HG03060 (cell line): Measurements from ENCODE around the gene BHLHE40.
A peak's percentile ranks its signal among the peaks of the same experiment; 100 is the strongest.

ENCODE experiments used
- ATAC-seq: cut with Tn5 transposase; IDR thresholded peaks from one replicate; pipeline ENCODE4 v1.9.1; 2021; ENCODE audit warnings: low read depth, moderate number of reproducible peaks; ENCODE audit not compliant: unreplicated experiment

Gene BHLHE40

GRCh38 chr3:5016211-5017161, 37.2 kb downstream of the BHLHE40 start:
- ATAC-seq: peak; percentile 56

GRCh38 chr3:5017925-5018531, 38.8 kb downstream of the BHLHE40 start:
- ATAC-seq: no peak

DNA sequence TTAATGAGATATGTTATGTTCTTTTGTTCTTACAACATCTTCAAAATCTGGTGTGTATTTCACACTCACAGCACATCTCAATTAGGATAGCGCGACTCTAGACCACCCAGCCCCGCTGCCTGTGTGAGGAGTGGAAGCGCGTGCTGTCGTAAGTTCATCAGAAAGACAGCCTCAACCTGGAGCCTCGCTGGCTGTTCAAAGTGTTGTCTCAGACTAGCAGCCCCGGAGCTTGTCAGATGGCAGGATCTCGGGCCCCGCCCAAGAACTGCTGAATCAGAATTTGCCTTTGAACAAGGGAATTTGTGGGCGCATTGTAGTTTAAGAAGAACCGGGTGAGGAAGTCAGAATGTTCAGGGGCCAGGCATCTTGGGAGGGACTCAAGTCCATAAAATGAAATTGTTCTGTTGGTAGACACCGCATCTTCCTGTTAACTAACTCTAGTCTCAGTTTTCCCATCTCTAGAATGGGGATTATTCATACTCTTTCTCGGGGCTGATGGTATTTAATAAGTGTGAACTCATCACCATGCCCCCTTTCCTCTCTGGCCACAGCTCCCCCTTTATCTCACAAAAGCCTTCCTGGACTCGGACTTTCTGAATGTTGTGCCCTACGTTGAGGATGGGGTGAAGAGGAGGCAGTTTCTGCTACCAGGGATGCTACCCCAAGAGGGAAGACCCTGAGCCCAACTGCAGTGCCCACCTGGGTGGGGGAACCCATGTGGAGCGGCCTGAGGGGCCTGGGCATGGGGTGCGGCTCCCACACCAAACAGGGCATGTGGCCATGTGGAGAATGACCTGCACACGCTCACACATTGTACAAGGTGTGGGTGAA, 40.4 kb downstream of the BHLHE40 start:
- no peak for ATAC-seq

- ATAC-seq: no peak
Measured at GRCh38 chr3:5020242-5020722, 41.0 kb downstream of the BHLHE40 start.

- no peak for ATAC-seq
Measured at GRCh38 chr3:5021116-5022092, 42.2 kb downstream of the BHLHE40 start.

GRCh38 chr3:5022187-5022965, 43.1 kb downstream of the BHLHE40 start:
- peak; percentile 68 for ATAC-seq

DNA sequence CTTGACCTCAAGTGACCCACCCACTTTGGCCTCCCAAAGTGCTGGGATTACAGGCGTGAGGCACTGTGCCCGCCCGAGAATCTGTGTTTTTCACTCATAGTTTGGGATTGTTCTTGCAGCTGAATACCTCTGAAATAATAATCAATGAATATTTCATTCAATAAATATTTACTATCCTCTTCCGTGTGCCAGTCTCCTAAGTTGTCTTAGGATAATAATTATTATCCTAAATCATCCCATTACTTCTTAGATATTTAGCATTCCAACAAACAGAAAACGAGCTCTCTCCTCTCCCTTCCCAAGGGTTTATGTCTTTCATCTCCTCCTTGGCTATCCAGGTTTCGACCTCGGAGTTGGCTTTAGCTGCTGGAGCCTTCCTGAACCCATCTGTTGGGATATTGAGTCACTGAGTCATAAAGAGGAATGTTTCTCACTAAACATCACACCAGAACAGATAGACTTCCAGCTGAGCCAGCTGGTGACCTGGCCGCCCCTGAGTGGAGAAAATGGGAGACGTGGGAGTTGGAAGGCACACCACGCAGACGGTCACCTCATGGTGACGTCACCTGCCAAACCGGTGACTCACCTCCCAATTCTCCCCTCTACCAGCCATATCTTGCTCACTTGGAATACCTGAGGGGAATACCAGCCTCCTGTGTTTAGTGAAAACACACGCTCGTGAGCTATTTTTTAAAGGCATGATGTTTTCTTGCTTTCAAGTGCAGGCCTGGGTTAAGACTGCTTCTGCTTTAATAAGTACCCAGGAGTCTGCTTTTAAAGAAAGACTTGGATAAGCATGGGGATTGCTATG, 43.9 kb downstream of the BHLHE40 start:
- no peak for ATAC-seq

- no peak for ATAC-seq
Measured at GRCh38 chr3:5023777-5024346, 44.6 kb downstream of the BHLHE40 start.

DNA sequence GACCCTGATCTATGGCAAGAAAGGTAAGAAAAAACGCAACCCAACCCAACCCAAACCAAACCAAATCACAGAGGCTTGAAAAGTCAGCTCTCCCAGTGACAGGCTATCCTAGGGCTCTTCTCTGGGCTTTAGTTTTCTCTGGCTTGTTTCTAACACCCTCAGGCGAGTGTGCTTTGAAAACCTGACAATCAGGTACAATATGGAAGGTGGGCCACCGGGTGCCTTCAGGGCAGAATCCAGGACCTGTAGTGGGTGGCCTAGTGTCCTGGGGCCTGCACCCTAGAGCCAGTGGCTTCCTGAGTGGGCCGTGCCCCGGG, 46.8 kb downstream of the BHLHE40 start:
- ATAC-seq: no peak

- ATAC-seq: no peak
Measured at GRCh38 chr3:5029715-5030114, 50.5 kb downstream of the BHLHE40 start.

- ATAC-seq: no peak
Measured at GRCh38 chr3:5030152-5030551, 50.9 kb downstream of the BHLHE40 start.

- ATAC-seq: no peak
Measured at GRCh38 chr3:5032844-5033243, 53.6 kb downstream of the BHLHE40 start.
